A673 (cell line): ENCODE data around the gene GMCL2. TPM values are rescaled to one million over a fixed set of nuclear protein-coding genes. Genes with fewer than 3 reads are reported as not detected.
A peak's percentile ranks its signal among the peaks of the same experiment; 100 is the strongest.

Experiments
- BruUV-seq: library from RNA; stranded (reverse); fragments of 400-500 nt; replicated peaks from 2 replicates; lab custom pipeline; 2021; lab: Mats Ljungman, UMichigan
- CTCF ChIA-PET: fragments of 300-600 bp; sonication (Branson Sonifier 250); formaldehyde crosslinking; loops from one replicate; lab custom pipeline; 2022; ENCODE audit warnings: antibody characterized with exemption; lab: Charles Lee
- POLR2A ChIA-PET: fragments of 300-600 bp; sonication (Branson Sonifier 250); formaldehyde crosslinking; loops from one replicate; lab custom pipeline; 2022; ENCODE audit warnings: antibody characterized with exemption; ENCODE audit not compliant: low non-redundant PET; lab: Charles Lee
- DNase-seq: peaks from one replicate; pipeline ENCODE4 v3.0.0-alpha.2; 2015; ENCODE audit warnings: low spot score
- H3K27ac ChIP-seq: fragments of 200-600 bp; sonication (generic); 2 replicates; pipeline ENCODE4 v1.5.1; 2016; ENCODE audit warnings: mixed run types, low read depth, mild to moderate bottlenecking, mixed read lengths, antibody characterized with exemption, low read length; ENCODE audit not compliant: poor library complexity, severe bottlenecking
- H3K27me3 ChIP-seq: fragments of 200-600 bp; sonication (generic); replicated peaks from 2 replicates; pipeline ENCODE4 v1.6.1; 2017; ENCODE audit warnings: mixed run types, low read depth, mild to moderate bottlenecking, mixed read lengths, antibody characterized with exemption, low read length; ENCODE audit not compliant: insufficient read depth, poor library complexity
- H3K36me3 ChIP-seq: fragments of 200-600 bp; sonication (generic); 2 replicates; pipeline ENCODE4 v1.6.1; 2016; ENCODE audit warnings: mixed run types, mild to moderate bottlenecking, mixed read lengths, antibody characterized with exemption, low read length; ENCODE audit not compliant: insufficient read depth, poor library complexity, severe bottlenecking
- H3K4me1 ChIP-seq: fragments of 200-600 bp; sonication (generic); 2 replicates; pipeline ENCODE4 v1.6.1; 2017; ENCODE audit warnings: mixed run types, mild to moderate bottlenecking, mixed read lengths, antibody characterized with exemption, low read length; ENCODE audit not compliant: insufficient read depth, poor library complexity, severe bottlenecking
- H3K4me3 ChIP-seq: fragments of 200-600 bp; sonication (generic); 2 replicates; pipeline ENCODE4 v1.5.1; 2016; ENCODE audit warnings: low read depth, mixed run types, mild to moderate bottlenecking, mixed read lengths, low read length; ENCODE audit not compliant: poor library complexity, severe bottlenecking
- H3K9me3 ChIP-seq: fragments of 200-600 bp; sonication (generic); 2 replicates; pipeline ENCODE4 v1.6.1; 2016; ENCODE audit warnings: mixed run types, low read depth, mild to moderate bottlenecking, mixed read lengths, antibody characterized with exemption, low read length; ENCODE audit not compliant: poor library complexity, severe bottlenecking
- CTCF ChIP-seq: fragments of 300-800, 200-600 bp; sonication (generic); conservative IDR thresholded peaks from 2 replicates; pipeline ENCODE4 v1.5.1; 2017; ENCODE audit warnings: low read depth, mild to moderate bottlenecking, antibody characterized with exemption, low read length, moderate library complexity, mixed read lengths
- EZH2 ChIP-seq: fragments of 200-600 bp; sonication (generic); IDR thresholded peaks from 2 replicates; pipeline ENCODE4 v1.6.1; 2017; ENCODE audit warnings: borderline replicate concordance, low read depth, mild to moderate bottlenecking, mixed read lengths, antibody characterized with exemption, low read length; ENCODE audit not compliant: poor library complexity, severe bottlenecking
- intact Hi-C: fragments of 100-400 bp; cut with micrococcal nuclease; formaldehyde crosslinking; loops from one replicate; pipeline ENCODE4 v1.10.0; 2022; ENCODE audit not compliant: unreplicated experiment
- total RNA-seq: library from RNA; stranded (reverse); gene quantifications from 2 replicates; pipeline ENCODE4 v1.2.3, GENCODE V29; 2021

GMCL2 gene
- total RNA-seq, 1 experiment from 2014 or later, result not detected

GRCh38 chr5:178152491-178153444, 34.4 kb downstream of the GMCL2 start:
- H3K4me3 ChIP-seq, result peak overlapping the region; percentile 82
- no peaks in the 10 kb centered on the region for H3K27me3 ChIP-seq
- peaks cover 39% of the 10 kb centered on the region for H3K36me3 ChIP-seq
- ChIA-PET CTCF (no interaction called here), POLR2A (interaction anchor here (0.6 kb wide), 1 partner anchor 554 kb away, joined by 9 read pairs; no protein-coding TSS in a partner anchor)
- BruUV-seq, result TSS peak; percentile 70
- no peaks in the 10 kb centered on the region for H3K9me3 ChIP-seq
- DNase-seq, result no peak
- H3K4me1 ChIP-seq, result peaks cover 8% of the 10 kb centered on the region
- peak overlapping the region; percentile 77 for H3K27ac ChIP-seq
- TF ChIP-seq CTCF (no peak), EZH2 (no peak)
- intact Hi-C loops, result no loop called here

GRCh38 chr5:178150977-178151734, 36.0 kb downstream of the GMCL2 start:
- Histone ChIP-seq H3K27me3 (no peaks in the 10 kb centered on the region), H3K4me3 (no peak overlapping the region), H3K9me3 (no peaks in the 10 kb centered on the region), H3K36me3 (peaks cover 55% of the 10 kb centered on the region), H3K27ac (peak overlapping the region; percentile 23), H3K4me1 (peaks cover 8% of the 10 kb centered on the region)
- intact Hi-C loops, result no loop called here
- ChIA-PET POLR2A (no interaction called here), CTCF (no interaction called here)
- BruUV-seq, result no TSS peak
- DNase-seq, result no peak
- TF ChIP-seq CTCF (no peak), EZH2 (no peak)

DNA sequence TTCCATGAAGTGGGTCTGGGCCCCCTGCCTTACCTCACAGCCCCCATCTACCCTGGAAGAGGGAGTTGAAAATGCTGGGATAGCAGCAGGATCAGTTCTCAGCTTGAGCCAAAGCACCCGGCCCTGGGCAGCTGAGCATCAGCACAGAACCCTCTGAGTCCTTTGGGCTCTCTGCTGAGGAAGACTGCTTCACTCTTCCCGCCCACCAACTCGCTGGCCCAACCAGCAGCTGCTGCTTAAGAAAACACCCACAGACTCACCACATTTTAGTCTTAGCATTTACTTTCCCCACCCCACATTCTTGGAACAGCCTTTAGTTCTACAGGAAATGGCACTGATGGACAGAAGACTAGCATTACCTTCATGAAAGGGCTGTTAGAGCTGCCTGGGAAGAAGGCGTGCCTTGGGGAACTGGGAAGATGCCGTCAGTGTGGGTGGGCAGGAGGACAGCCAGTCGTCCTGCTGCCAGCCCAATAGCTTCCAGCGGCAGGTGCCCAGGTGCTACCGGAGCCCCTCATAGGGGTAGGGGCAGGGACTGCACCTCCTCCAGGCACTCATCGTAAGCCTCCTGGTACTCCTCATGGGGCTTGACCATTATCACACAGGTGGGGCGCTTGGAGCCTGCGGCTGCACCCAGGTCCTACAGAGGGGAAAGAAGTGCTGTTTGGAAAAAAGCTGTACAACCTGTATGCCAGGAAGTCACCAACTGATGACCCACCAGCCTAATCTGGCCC, 37.8 kb downstream of the GMCL2 start:
- Histone ChIP-seq H3K4me3 (no peak overlapping the region), H3K36me3 (peaks cover 63% of the 10 kb centered on the region), H3K4me1 (peaks cover 8% of the 10 kb centered on the region), H3K27ac (peak overlapping the region; percentile 37), H3K9me3 (no peaks in the 10 kb centered on the region), H3K27me3 (no peaks in the 10 kb centered on the region)
- TF ChIP-seq CTCF (no peak), EZH2 (no peak)
- POLR2A ChIA-PET, result no interaction called here
- intact Hi-C loops, result no loop called here
- no peak for DNase-seq
- BruUV-seq, result no TSS peak
- CTCF ChIA-PET, result no interaction called here
